DND-41 (cell line): ENCODE measurements around the gene PKD1L1.
"Not testable (repeated sequence)": the region's sequence is repeated elsewhere in the genome, so short reads cannot be mapped to it uniquely, and the experiment has no call there.

Source experiments
- CTCF ChIP-seq: IDR thresholded peaks from 2 replicates; pipeline ENCODE4 v1.5.1; 2012; ENCODE audit warnings: borderline replicate concordance, low read length, moderate library complexity, mild to moderate bottlenecking; ENCODE audit not compliant: poor library complexity, severe bottlenecking; ENCODE audit errors: extremely low read depth
- EZH2 ChIP-seq: IDR thresholded peaks from 3 replicates; pipeline ENCODE4 v1.6.1; 2012; ENCODE audit warnings: borderline replicate concordance, low read depth, mild to moderate bottlenecking, moderate library complexity, low read length, inconsistent platforms; ENCODE audit not compliant: severe bottlenecking

DNA sequence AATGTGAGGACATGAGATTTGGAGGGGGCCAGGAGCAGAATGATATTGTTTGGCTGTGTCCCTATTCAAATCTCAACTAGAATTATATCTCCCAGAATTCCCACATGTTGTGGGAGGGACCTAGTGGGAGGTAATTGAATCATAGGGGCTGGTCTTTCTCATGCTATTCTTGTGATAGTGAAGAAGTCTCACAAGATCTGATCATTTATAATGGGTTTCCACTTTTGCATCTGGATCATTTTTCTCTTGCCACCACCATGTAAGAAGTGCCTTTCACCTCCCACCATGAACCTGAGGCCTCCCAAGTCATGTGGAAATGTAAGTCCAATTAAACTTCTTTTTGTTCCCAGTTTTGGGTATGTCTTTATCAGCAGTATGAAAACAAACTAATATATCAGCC lies 153.1 kb downstream of the PKD1L1 start:
- not testable (repeated sequence) for TF ChIP-seq CTCF, EZH2
